ENCODE data around the gene TP53TG3E. TPM values are rescaled to one million over a fixed set of nuclear protein-coding genes. Genes with fewer than 3 reads are reported as not detected.

Gene TP53TG3E
- total RNA-seq, 2 experiments from 2014 or later: not detected

Other genes starting within 250 kb of the TP53TG3E start
- gene TP53TG3C, start 110.1 kb upstream of the TP53TG3E start, total RNA-seq: not detected
- not detected for gene TP53TG3B, start 56.5 kb downstream of the TP53TG3E start, total RNA-seq
- not detected for gene TP53TG3F, start 155.3 kb downstream of the TP53TG3E start, total RNA-seq